Measurements from ENCODE around the gene SLFN12L.
"Not testable (repeated sequence)": the region's sequence is repeated elsewhere in the genome, so short reads cannot be mapped to it uniquely, and the experiment has no call there.

The SLFN12L gene

GRCh38 chr17:35540589-35541404 is 3.3 kb upstream of the SLFN12L start:
- no peaks in the 10 kb centered on the region for H3K27me3 ChIP-seq (ENCODE audit: low read depth, low read length)
- peak overlapping the region; percentile 78 for H3K4me3 ChIP-seq (ENCODE audit: low read length)
- H3K9me3 ChIP-seq (ENCODE audit: insufficient read depth, low read length) = no peaks in the 10 kb centered on the region
- TF ChIP-seq EZH2phosphoT487 (IDR thresholded peaks at IDR 0.05; ENCODE audit: low read depth) (no peak), CTCF (IDR thresholded peaks at IDR 0.05; ENCODE audit: low read depth, low read length) (no peak)
- no peaks in the 10 kb centered on the region for H4K20me1 ChIP-seq (ENCODE audit: insufficient read depth, low read length)
- peak overlapping the region; percentile 70 for H3K9ac ChIP-seq (ENCODE audit: low read length)
- H2AFZ ChIP-seq (ENCODE audit: low read depth, low read length) = peak overlapping the region; percentile 94
- peak overlapping the region; percentile 92 for H3K4me2 ChIP-seq (ENCODE audit: low read length)
- no peaks in the 10 kb centered on the region for H3K79me2 ChIP-seq (ENCODE audit: low read length)
- H3K27ac ChIP-seq (ENCODE audit: low read length) = peak overlapping the region; percentile 44
- H3K4me1 ChIP-seq (ENCODE audit: low read length) = peaks cover 61% of the 10 kb centered on the region
- H3K36me3 ChIP-seq (replicated peaks; ENCODE audit: low read depth, low read length) = no peaks in the 10 kb centered on the region

GRCh38 chr17:35539659-35540026 is 2.2 kb upstream of the SLFN12L start:
- Histone ChIP-seq H3K4me1 (ENCODE audit: low read length) (peaks cover 49% of the 10 kb centered on the region), H3K36me3 (replicated peaks; ENCODE audit: low read depth, low read length) (no peaks in the 10 kb centered on the region), H2AFZ (ENCODE audit: low read depth, low read length) (peak overlapping the region; percentile 92), H4K20me1 (ENCODE audit: insufficient read depth, low read length) (no peaks in the 10 kb centered on the region), H3K9ac (ENCODE audit: low read length) (peak overlapping the region; percentile 70), H3K79me2 (ENCODE audit: low read length) (no peaks in the 10 kb centered on the region), H3K4me2 (ENCODE audit: low read length) (peak overlapping the region; percentile 92), H3K9me3 (ENCODE audit: insufficient read depth, low read length) (no peaks in the 10 kb centered on the region), H3K27ac (ENCODE audit: low read length) (peak overlapping the region; percentile 44; the same call in 1 of the 2 replicates), H3K4me3 (ENCODE audit: low read length) (peak overlapping the region; percentile 78), H3K27me3 (ENCODE audit: low read depth, low read length) (no peaks in the 10 kb centered on the region)
- no peak for TF ChIP-seq CTCF (IDR thresholded peaks at IDR 0.05; ENCODE audit: low read depth, low read length)
- TF ChIP-seq EZH2phosphoT487 (IDR thresholded peaks at IDR 0.05; ENCODE audit: low read depth) = no peak

GRCh38 chr17:35536664-35537171 is 760 bp downstream of the SLFN12L start:
- Histone ChIP-seq H3K4me3 (ENCODE audit: low read length) (no peak overlapping the region), H3K27ac (ENCODE audit: low read length) (no peak overlapping the region), H3K9ac (ENCODE audit: low read length) (no peak overlapping the region), H3K4me1 (ENCODE audit: low read length) (peaks cover 43% of the 10 kb centered on the region), H3K9me3 (ENCODE audit: insufficient read depth, low read length) (no peaks in the 10 kb centered on the region), H3K4me2 (ENCODE audit: low read length) (no peak overlapping the region), H4K20me1 (ENCODE audit: insufficient read depth, low read length) (no peaks in the 10 kb centered on the region), H3K79me2 (ENCODE audit: low read length) (no peaks in the 10 kb centered on the region), H3K36me3 (replicated peaks; ENCODE audit: low read depth, low read length) (no peaks in the 10 kb centered on the region), H2AFZ (ENCODE audit: low read depth, low read length) (peak overlapping the region; percentile 73; the same call in 1 of the 2 replicates), H3K27me3 (ENCODE audit: low read depth, low read length) (no peaks in the 10 kb centered on the region)
- no peak for TF ChIP-seq CTCF (IDR thresholded peaks at IDR 0.05; ENCODE audit: low read depth, low read length)
- no peak for TF ChIP-seq EZH2phosphoT487 (IDR thresholded peaks at IDR 0.05; ENCODE audit: low read depth)

- not testable (repeated sequence) for H3K9me3 ChIP-seq (ENCODE audit: insufficient read depth, low read length); H3K9ac ChIP-seq (ENCODE audit: low read length); H3K79me2 ChIP-seq (ENCODE audit: low read length)
Observed at GRCh38 chr17:35535406-35535805, 2.1 kb downstream of the SLFN12L start.

More at GRCh38 chr17:35535406-35535805, 2.1 kb downstream of the SLFN12L start:
- not testable (repeated sequence) for H3K27ac ChIP-seq (ENCODE audit: low read length); H3K36me3 ChIP-seq (replicated peaks; ENCODE audit: low read depth, low read length); H3K27me3 ChIP-seq (ENCODE audit: low read depth, low read length); H3K4me3 ChIP-seq (ENCODE audit: low read length); H2AFZ ChIP-seq (ENCODE audit: low read depth, low read length); H3K4me2 ChIP-seq (ENCODE audit: low read length); H4K20me1 ChIP-seq (ENCODE audit: insufficient read depth, low read length)
- H3K4me1 ChIP-seq (ENCODE audit: low read length) = peaks cover 37% of the 10 kb centered on the region
